HG02763 (cell line): Measurements from ENCODE around the gene SALL1.

Source experiments
- ATAC-seq: cut with Tn5 transposase; IDR thresholded peaks from one replicate; pipeline ENCODE4 v1.9.1; 2021; ENCODE audit warnings: mild to moderate bottlenecking, moderate library complexity; ENCODE audit not compliant: unreplicated experiment

SALL1 gene

DNA sequence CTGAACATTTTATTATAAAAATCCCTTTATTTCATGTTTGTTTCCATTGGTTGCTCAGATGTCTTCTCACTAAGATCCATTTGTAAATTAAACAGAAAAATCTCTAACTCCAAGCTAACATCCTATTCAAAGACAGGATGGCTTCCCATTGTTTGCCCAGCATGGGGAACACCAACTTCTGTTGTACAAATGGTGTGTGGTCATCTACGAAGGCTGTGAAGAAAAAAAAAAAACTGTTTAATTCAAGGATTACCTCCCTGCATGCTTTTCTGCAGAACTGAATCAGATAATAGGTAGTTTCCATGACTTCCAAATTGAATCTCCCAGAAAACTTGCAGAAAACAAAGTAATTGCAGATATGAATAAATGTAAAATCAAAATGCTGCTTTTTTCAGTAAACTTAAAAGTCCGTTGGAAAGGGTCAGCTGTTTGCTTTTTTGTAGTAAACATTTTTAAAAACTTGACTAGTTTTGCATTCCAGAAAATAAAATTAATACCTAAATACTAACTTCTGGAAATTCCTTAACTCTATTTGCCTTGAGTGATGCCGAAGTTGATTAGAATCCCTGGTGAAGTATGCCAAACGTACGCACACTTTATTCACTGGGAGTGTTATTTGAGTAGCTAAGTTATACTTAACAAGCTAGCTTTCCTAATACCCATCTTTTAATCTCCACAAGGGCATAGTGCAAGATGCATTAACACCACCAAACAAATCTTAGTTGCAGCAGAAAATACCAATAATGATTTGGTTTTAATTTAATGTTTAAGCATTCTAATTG is 7.7 kb downstream of the SALL1 start:
- no peak for ATAC-seq

DNA sequence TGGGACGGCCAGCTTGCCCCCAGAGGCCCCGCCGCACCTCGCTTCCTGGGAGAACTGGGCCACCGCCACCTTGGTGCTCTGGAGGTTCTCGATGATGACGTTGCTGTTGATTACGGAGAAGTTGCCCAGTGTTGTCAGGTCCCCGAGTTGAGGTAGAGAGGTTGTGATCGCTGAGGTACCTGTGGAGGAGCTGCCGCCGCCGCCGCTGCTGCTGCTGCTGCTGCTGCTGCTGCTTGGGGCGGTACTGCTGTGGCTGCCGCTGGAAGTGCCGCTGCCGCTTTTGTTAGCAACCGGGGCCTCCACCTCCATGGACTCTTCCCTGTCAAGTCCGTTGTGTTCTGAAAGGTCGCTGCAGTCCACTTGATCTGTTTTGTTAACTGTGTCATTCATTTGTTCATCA is 9.5 kb downstream of the SALL1 start:
- no peak for ATAC-seq

DNA sequence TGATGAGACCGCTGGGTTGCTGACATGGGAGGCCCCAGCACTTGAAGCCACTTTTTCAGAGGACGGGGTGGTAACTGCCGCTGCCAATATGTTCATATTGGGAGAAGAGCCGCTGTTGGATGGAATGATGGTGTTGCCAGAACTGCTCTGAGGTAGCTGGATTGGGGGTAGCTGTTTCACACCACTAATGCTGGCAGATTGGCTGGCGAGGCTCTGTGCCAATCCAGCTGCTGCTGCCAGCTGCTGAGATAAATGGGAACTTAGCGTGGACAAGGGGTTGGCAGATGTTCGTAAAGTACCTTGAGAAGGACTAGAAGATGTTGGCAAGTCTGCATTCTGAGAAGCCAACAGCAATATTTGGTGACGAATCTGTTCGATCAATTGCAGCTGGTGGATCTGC is 10.0 kb downstream of the SALL1 start:
- ATAC-seq, result no peak

DNA sequence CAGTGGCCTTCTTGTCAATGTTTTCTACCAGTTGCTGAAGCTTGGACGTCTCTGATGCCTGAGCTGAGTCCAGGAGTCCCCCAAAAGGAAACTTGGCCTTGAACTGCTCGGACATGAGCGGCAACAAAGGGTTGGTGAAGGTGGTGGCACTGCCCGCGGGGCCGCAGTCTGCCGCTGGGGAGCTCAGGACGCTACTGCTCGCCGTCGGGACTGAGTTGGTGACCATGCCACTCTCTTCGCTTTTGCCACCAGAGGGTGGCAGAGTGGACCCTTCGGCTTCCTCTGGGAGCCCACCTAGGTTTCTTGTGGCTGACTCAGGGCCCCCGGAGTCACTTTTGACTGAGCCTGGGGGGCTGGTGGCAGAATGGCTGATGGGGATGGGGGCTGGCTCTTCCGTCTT is 11.0 kb downstream of the SALL1 start:
- ATAC-seq, result no peak

DNA sequence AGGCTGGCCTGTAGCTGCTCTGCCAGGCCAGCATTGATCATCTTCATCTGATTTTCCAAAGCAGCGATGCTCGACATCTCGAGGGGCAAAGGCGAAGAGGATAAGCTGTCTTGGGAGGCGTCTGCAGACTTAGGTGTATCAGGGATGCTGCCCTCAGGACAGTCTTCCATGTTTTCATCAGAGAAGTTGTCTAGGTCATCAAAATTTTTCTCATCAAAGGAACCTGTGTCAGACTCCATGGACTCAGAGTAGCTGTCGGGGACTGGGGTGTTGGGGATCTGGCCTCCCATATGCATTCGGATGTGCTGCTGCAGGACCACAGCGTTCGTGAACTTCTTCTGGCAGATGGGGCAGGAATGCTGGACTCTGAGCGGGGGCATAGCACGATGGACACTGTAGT is 11.5 kb downstream of the SALL1 start:
- ATAC-seq, result no peak

DNA sequence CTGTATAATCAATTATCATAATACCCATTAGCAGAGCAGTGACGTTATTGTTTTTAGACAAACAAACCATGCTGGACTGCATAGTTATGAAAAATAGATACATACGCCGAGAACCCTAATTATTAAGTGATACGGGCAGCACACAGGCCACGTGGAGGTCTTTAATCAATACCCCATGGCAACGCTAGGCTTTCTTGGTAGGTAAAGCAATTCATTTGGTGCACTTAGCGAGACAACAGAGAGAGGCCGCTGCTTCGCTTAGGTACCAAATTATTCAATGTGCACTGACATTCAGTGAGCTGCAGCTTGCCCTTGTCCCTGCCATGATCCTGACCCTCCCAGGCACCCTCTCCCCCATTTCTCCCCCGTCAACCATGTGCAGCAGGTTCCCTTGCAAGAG is 12.9 kb downstream of the SALL1 start:
- ATAC-seq, result no peak

DNA sequence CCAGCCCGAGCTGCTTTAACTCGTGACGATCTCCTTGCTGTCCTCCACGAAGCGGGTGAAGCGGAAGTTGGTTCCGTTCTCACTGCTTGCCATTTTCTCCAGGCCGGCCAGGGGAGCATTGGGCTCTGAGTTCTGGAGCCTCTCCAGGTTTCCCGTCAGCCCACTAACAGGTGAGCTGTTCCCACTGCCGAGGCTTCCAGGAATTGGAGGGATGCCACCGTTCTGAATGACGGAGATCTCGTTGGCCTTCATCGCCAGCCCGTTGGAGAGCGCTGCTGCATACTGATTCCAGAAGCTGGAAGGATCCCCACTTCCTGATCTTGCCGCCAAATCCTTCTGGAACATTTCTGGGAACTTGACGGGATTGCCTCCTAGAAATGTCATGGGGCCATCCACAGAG is 14.0 kb downstream of the SALL1 start:
- no peak for ATAC-seq

DNA sequence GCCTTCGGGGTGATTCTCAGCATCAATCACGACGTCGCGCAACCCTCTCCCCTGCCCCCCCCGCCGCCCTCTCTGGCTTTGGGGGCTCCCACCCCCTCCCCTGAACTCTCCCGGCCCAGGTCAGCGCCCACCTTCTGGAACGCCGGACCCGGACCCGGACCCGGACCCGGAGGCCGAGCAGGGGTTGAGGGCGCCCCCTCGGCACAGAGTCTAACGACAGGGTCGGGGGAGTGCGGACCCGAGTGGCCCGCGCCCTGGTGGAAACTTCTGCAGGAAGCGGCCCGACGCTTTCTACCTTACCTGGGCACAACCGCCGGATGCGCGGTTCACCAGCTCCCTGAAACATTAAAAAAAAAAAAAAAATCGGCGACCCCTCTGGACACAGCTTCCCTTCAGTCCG is 16.2 kb downstream of the SALL1 start:
- ATAC-seq, result no peak

DNA sequence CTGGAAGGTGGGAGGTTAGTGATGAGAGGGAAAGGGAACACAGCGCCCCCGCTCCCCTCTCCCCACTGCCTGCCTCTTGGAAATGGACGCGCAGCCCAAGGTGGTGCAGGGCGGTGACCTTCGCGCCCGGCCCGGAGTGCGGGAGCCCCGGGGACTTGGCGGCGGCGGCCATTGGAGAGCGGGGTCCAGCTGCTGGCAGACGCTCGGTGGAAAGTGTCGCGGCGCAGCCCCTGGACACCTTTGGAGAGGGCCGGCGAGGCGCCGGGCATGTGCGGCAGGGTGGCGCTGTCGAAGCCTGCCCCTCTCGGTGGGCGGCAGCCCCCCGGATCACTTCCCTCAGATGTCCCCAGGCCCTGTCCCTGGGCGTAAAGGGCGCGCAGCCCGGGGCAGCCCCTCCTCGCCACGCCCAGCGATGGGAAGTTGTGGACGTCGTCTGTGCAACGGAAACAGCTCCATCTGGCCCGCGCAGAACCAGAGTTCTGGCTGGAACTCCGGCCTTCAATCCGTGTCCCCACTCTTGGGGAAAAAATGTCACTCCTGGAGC is 16.7 kb downstream of the SALL1 start:
- ATAC-seq, result no peak

DNA sequence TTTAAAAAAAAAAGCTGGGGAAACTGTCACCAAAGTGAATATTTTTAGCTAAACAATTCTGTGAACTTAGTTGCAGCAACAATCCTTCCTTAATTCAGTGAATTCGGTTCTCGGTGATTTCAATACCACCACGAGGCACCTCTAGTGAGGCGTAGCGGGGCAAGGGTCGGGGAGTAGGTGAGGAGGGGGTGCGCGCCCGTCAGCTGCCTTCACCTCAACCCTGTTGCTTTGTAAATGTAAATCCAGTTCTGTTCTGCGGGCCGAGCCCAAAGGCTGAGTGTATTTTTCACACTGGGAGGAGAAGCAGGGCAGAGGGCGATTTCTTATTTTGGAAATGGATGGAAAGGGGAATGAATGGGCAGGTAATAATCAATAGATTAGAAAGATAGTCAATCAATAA is 17.4 kb downstream of the SALL1 start:
- ATAC-seq, result no peak

DNA sequence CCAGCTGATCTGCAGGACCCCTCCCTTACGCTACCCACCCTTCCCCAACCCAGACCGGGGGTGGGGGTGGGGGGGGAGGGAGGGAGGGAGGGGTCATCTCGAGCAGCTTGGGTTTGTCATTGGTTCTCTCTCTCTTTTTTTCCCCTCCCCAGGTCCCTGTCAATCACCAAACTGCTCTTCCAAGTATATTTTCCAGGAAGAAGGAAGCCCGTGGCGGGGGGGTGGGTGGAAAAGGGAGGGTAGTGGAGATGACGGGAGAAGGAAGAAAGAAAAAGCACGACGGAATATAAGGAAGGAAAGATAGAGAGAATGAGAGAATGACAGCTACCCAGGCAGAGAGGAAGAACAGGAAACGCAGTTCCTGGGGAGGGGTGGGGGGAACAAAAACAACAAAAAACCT is 17.9 kb downstream of the SALL1 start:
- no peak for ATAC-seq

DNA sequence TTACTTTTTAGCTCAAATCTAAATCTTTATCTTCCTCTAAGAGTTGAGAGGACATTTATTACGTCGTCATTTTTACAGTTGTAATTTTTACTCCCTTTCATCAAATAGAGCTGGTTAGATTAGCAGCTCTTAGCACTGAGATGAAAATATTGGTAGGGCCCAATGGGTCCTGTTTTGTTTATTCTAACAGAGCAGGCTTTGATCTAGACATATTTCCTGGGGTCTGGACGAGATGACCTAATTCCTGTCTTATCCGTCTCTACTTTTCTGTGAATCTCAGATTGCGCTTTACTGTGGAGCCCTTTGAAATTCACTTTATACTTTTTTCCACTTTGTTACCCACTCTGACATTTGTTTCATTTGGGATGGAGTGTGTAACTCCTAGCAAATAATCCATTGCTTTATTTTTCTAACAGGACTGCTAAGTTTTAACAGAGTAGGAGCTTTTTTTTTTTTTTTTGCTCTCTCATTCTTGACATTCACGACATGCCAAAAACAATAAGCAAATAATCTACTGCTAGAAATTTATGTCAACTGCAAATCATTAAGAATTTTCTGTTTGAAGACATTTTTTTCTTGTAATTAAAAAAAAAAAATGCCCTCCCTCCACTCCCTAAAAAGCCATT is 18.5 kb downstream of the SALL1 start:
- ATAC-seq, result no peak

DNA sequence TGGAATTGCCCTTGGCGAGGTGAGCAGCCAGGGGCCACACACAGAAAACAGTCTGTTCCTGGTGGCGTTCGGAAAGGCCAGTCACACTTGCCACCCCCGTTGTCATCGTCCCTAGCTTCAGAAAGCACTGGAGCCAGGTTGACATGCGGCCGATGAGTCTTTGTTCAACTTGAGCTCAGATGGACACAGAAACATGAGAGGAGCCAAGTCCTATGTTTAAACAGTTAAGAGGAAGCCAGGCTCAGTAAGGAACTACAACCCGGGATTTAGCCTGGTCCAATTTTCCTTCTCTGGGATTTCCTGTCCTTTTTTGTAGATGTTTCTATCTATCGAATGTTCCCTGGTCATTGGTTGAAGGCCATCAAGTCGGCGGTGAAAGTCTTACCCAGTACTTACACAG is 19.5 kb downstream of the SALL1 start:
- ATAC-seq, result no peak

DNA sequence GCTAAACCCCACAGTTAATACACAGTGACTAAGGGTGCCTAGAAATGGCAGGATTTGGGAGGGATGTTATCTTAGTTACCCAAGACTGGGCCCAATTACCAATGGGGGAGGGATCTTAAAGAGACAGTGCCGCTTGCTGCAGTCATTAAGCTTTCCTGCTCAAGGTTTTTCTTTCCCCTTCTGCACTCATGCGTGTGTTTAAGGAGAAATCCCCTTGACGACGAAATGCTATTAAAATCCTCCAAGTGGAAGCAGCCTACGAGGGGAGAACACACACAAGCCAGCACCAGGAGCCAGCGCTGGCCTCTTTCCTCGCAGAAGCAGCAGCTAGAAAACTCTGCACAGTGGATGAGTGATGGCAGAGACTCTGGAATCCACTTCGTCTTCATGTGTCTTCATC is 22.0 kb downstream of the SALL1 start:
- no peak for ATAC-seq

DNA sequence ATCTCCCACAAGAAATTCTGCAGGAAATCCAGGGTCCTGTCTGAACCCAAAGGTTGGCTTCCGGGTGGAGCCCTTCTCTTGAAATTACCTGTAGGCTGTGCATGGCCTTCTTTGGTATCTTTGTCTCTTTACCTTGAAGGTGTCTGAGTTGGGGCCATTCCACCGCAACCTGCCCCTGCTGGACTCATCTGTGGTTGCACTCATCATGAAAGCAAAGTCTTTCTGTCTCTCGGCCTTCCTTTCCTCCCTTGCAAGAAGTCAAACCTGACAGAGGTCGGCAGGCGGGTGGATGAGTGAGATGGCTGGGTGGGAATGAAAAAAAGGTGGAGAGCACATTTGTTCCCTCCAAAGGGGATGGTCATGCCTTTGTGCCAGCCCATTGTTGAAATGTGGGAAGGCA is 25.1 kb downstream of the SALL1 start:
- ATAC-seq, result no peak

DNA sequence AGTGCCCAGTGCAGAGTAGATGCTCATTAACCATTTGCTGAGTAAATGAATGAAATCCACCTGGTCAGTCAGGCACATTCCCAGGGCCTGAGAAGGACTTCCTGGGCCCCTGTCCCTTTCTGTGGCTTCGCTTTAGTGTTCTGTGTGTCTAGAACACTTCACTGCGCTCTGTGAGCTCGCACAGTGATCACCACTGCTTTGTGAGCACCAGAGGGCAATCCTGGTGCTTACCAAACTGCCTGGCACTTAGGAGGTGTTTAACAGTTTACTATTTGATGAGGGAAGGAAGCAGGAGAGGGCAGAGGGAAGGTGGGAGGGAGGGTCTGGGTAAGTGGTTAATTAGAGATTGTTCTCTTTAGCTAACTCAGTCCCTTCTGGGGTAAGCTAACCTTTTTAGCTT is 26.2 kb downstream of the SALL1 start:
- no peak for ATAC-seq

DNA sequence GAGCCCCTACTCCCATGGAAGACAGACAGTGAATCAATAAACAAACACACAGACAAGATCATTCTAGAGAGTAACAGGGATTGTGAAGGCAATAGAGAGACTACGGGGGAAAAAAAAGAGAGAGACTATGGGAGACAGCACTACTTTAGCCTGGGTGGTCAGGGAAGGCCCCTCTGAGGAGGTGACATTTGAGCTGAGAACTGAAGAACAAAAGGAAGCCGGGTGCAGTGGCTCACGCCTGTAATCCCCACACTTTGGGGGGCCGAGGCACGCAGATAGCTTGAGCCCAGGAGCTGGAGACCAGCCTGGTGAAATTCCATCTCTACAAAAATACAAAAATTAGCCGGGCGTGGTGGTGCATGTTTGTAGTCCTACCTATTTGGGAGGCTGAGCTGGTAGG is 29.2 kb downstream of the SALL1 start:
- ATAC-seq, result no peak

DNA sequence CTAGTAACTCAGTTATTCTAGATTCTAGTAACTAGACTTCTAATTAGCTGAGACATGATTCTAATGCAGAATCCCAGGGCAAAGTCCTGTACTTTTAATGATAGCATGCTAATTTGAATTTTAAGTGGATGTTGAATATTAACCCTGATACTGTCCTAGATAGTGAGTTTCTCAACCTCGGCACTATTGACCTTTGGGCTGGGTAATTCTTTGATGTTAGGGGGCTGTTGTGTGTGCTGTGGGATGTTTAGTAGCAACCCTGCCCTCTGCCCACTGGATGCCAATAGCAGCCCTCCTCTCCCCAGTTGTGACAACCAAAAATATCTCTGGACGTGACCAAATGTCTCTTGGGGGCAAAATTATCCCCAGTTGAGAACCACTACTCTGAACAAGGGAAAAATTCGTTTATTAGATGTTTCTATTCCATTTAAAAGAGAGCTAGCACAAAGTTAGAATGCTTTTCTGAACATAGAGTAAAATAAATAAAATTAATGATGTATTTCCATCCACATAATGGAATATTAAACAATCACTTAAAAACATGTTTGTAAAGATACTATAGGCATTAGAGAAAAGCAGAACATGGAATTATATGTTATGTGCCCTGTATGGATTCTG is 30.2 kb downstream of the SALL1 start:
- ATAC-seq, result no peak

DNA sequence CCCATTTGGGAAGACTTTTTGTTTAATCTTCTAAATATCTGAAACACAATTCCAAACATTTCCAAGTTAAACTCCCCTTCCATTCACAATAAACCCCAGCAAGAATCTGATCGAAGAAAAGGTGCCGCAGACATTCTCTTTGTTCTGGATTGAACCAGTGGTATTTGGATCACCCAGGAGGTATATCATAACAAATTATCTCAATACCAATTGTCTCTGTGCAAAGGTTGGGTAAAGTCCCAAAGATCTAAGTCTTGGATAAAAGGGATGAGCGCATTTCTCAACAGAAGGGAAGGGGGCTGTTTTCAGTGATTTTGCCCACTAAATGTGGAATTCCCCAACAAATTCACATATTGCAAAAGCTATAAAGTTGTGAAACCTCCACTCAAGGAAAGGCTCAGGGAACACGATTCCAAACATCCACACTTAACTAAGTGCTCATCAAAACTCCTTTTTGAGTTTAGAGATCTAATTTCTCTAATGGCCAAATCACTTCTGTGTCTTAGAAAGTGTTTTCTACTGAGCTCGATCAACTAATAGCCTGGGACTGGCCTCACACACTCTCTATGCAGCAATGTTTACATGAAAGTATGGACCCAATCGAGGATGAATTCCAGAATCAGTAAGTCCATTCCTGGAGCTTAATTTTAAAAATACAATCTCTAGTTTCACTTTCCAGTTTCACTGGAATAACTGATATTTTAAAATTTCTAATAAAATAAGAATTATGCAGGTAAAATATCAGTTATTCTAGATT is 30.9 kb downstream of the SALL1 start:
- no peak for ATAC-seq

DNA sequence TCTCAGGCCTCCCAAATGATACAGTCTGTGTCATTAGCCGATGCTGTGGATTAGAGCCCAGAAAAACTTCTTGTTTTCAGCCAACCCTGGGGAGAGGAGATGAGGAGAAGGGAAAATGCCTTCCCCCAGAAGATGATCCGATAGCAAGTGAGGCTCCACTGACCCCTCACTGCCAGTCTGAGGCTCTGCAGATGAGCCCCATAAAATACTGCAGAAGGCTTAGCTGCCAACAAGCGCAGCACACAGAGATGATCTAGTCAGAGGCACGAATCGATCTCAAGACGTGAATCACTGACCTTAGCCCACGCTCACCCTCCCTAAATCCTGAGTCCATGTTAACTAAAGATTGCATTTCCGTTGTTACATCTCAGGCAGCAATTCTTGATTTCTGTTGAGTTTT is 31.5 kb downstream of the SALL1 start:
- ATAC-seq, result no peak

DNA sequence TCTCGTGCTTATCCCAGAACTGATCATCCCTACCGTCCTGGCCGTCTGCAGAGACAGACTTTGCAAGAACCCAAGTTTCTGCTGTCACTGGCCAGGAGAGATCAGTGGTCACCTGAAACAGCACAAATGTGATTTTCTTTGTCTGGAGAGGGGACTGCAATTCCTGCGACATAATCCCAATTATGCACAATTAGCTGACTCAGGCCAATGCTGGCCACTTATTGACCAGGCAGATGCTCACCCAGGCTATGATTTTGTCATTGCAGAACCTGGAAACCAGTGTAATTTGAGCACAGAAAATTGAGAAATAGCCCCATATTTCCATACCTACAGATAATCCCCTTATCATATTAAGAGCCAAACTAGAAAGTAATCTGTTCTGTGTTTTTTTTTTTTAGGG is 34.7 kb downstream of the SALL1 start:
- ATAC-seq, result no peak
